ENCODE data around the gene TIGD4. TPM values are rescaled to one million over a fixed set of nuclear protein-coding genes. Genes with fewer than 3 reads are reported as not detected.

Gene TIGD4
- polyA plus RNA-seq, 1 of the 3 experiments (the other 2 are of a cell fraction): 0.13 TPM

- DNase-seq: no peak
- Histone ChIP-seq H3K9ac (no peak overlapping the region), H3K4me3 (ENCODE audit: low read depth in 2 of 2, low read length in 1 of 2) (no peak overlapping the region), H3K36me3 (replicated peaks in 1 of 2; ENCODE audit: control insufficient read depth in 1 of 2, insufficient read depth in 2 of 2, low read length in 1 of 2) (no peaks in the 10 kb centered on the region), H3K27ac (ENCODE audit: low read depth in 2 of 2, low read length in 1 of 2) (no peak overlapping the region), H3K9me2 (no peaks in the 10 kb centered on the region), H3K4me1 (ENCODE audit: control insufficient read depth in 1 of 2, insufficient read depth in 2 of 2, low read depth in 1 of 2, low read length in 1 of 2) (no peaks in the 10 kb centered on the region), H3F3A (replicated peaks; ENCODE audit: insufficient read depth) (no peaks in the 10 kb centered on the region), H3K79me2 (ENCODE audit: insufficient read depth) (no peaks in the 10 kb centered on the region), H3K9me3 (no peaks in the 10 kb centered on the region), H3K27me3 (ENCODE audit: insufficient read depth) (no peaks in the 10 kb centered on the region; the same call in 1 of the 2 replicates), H4K20me1 (ENCODE audit: insufficient read depth) (no peaks in the 10 kb centered on the region), H2AFZ (ENCODE audit: low read depth) (no peak overlapping the region), H3K4me2 (no peak overlapping the region)
- CTCF ChIA-PET: no interaction called here
- WGBS (ENCODE audit: low lambda C conversion rate): 36% methylated on average over 2 of the region's 2 CpGs
- TF ChIP-seq FOXM1 (IDR thresholded peaks at IDR 0.05; ENCODE audit: low read depth) (no peak), NFIC (IDR thresholded peaks at IDR 0.05; ENCODE audit: borderline replicate concordance) (no peak), RAD21 (IDR thresholded peaks at IDR 0.05; ENCODE audit: low read length) (no peak), GABPA (IDR thresholded peaks at IDR 0.05; ENCODE audit: low read depth) (no peak), JUND (IDR thresholded peaks at IDR 0.05) (no peak), USF1 (IDR thresholded peaks at IDR 0.05; ENCODE audit: borderline replicate concordance, low read depth) (no peak), RXRA (IDR thresholded peaks at IDR 0.05; ENCODE audit: borderline replicate concordance, low read depth) (no peak), RFX5 (IDR thresholded peaks at IDR 0.05; ENCODE audit: low read length) (no peak), GATA2 (CRISPR knock-in tag; IDR thresholded peaks at IDR 0.05) (no peak), USF2 (IDR thresholded peaks at IDR 0.05; ENCODE audit: borderline replicate concordance, low read depth, low read length) (no peak), CHD2 (IDR thresholded peaks at IDR 0.05; ENCODE audit: low read length, partially characterized antibody) (no peak), SIN3A (IDR thresholded peaks at IDR 0.05; ENCODE audit: borderline replicate concordance, low read depth, low read length) (no peak), RCOR1 (IDR thresholded peaks at IDR 0.05; ENCODE audit: low read length) (no peak), REST (IDR thresholded peaks at IDR 0.05; ENCODE audit: low read depth, low read length) (no peak), CTCF (IDR thresholded peaks at IDR 0.05) (no peak), MXI1 (IDR thresholded peaks at IDR 0.05; ENCODE audit: low read depth, low read length) (no peak), FOSL2 (IDR thresholded peaks at IDR 0.05; ENCODE audit: borderline replicate concordance, low read depth) (no peak)
- POLR2A ChIA-PET: no interaction called here
Measured at GRCh38 chr4:152729466-152729865, 50.1 kb downstream of the TIGD4 start.

Measured in SK-N-SH (cell line).